Sigmoid colon (tissue), 7 donors: ENCODE results near the gene TBC1D22A. TPM values are rescaled to one million over a fixed set of nuclear protein-coding genes. Genes with fewer than 3 reads are reported as not detected.

Experiments used
- DNase-seq: peaks from one replicate; pipeline ENCODE4 v3.0.0-alpha.2; 2019
- H3K27ac ChIP-seq, 4 donors: fragments of 200-600 bp; sonication (generic); one replicate each; pipeline ENCODE4 v1.5.1; 2016 to 2019; ENCODE audit warnings: mild to moderate bottlenecking in 1 of 4
- H3K27me3 ChIP-seq, 3 donors: fragments of 200-600 bp; sonication (generic); one replicate each; pipeline ENCODE4 v1.5.1; 2019; ENCODE audit warnings: mild to moderate bottlenecking in 1 of 3
- H3K36me3 ChIP-seq, 4 donors: fragments of 200-600 bp; sonication (generic); one replicate each; pipeline ENCODE4 v1.5.1; 2016 to 2019
- H3K4me1 ChIP-seq, 4 donors: fragments of 200-600 bp; sonication (generic); one replicate each; pipeline ENCODE4 v1.5.1; 2017 to 2019
- H3K4me3 ChIP-seq, 4 donors: fragments of 200-600 bp; sonication (generic); one replicate each; pipeline ENCODE4 v1.5.1; 2017 to 2019; ENCODE audit warnings: mild to moderate bottlenecking in 2 of 4, moderate library complexity in 1 of 4
- H3K9me3 ChIP-seq, 4 donors: fragments of 200-600 bp in 3 of 4; sonication (generic) in 3 of 4; one replicate each; pipeline versions ENCODE4 v1.5.1 to v1.6.1; 2013 to 2019
- CTCF ChIP-seq, 4 experiments: fragments of 450-650 bp in 3 of 4; fragments of 200-600 bp in 1 of 4; IDR thresholded peaks; one replicate each; pipeline ENCODE4 v1.5.1; 2016 to 2019; ENCODE audit warnings: antibody characterized with exemption in 4 of 4, mild to moderate bottlenecking in 3 of 4, moderate library complexity in 2 of 4
- EP300 ChIP-seq, 4 donors: sonication (generic); formaldehyde crosslinking; IDR thresholded peaks; one replicate each; pipeline ENCODE4 v1.6.1; 2017; ENCODE audit warnings: antibody characterized with exemption in 4 of 4
- POLR2A ChIP-seq, 2 donors: fragments of 450-650 bp; IDR thresholded peaks; one replicate each; pipeline ENCODE4 v1.6.1; 2016; ENCODE audit warnings: antibody characterized with exemption in 2 of 2, mild to moderate bottlenecking in 2 of 2, moderate library complexity in 2 of 2
- POLR2AphosphoS5 ChIP-seq, 4 donors: sonication (generic); formaldehyde crosslinking; IDR thresholded peaks; one replicate each; pipeline ENCODE4 v1.6.1; 2017; ENCODE audit warnings: antibody characterized with exemption in 4 of 4
- WGBS, 2 donors: extraction: QIAGEN DNeasy Blood & Tissue Kit; methylation state at CpG; one replicate each; pipeline ENCODE4 v1.1.7; 2013; 5-methylcytosine and 5-hydroxymethylcytosine counted together
- intact Hi-C: fragments of 100-400 bp; cut with DNase I; formaldehyde crosslinking; loops from one replicate; pipeline ENCODE4 v1.15.1; 2023
- polyA plus RNA-seq, 3 donors: library from polyadenylated mRNA; stranded (reverse); fragments of 200-250 nt; gene quantifications; one replicate each; pipeline ENCODE4 v1.2.3, GENCODE V29; 2013
- total RNA-seq, 4 donors: library from RNA; depleted of rRNA; stranded (reverse); fragments of >200 nt; gene quantifications; one replicate each; pipeline ENCODE4 v1.1.0, GENCODE V29; 2016
- donor health status: healthy with polysubstance abuse.
- donor health status: Bipolar disorder and iron deficiency.
- donor health status: healthy.

Gene TBC1D22A
- total and polyA plus RNA-seq, 7 donors: 13.6 to 34.6 (median 14.3) TPM

- Histone ChIP-seq H3K4me3 (no peak overlapping the region), H3K4me1 (no peaks in the 10 kb centered on the region), H3K27ac (no peak overlapping the region), H3K36me3 (no peaks in the 10 kb centered on the region), H3K27me3 (no peaks in the 10 kb centered on the region), H3K9me3 (no peaks in the 10 kb centered on the region)
- TF ChIP-seq CTCF (IDR thresholded peaks at IDR 0.05) (no peak), POLR2AphosphoS5 (IDR thresholded peaks at IDR 0.05) (no peak), POLR2A (IDR thresholded peaks at IDR 0.05) (no peak), EP300 (IDR thresholded peaks at IDR 0.05) (no peak)
- 95 to 99% methylated on average over 2 of the region's 2 CpGs for WGBS, 2 donors
- no peak for DNase-seq
- intact Hi-C loops: no loop called here
Observed at GRCh38 chr22:47100019-47100418, 337.6 kb downstream of the TBC1D22A start.

- no peaks in the 10 kb centered on the region for H3K9me3 ChIP-seq
- no peaks in the 10 kb centered on the region for H3K36me3 ChIP-seq
- no peak for DNase-seq
- 95 to 96% methylated on average over 15 of the region's 15 CpGs for WGBS, 2 donors
- no peak overlapping the region for H3K27ac ChIP-seq
- intact Hi-C loops: no loop called here
- H3K27me3 ChIP-seq: no peaks in the 10 kb centered on the region
- TF ChIP-seq POLR2A (IDR thresholded peaks at IDR 0.05) (no peak), EP300 (IDR thresholded peaks at IDR 0.05) (no peak), POLR2AphosphoS5 (IDR thresholded peaks at IDR 0.05) (no peak), CTCF (IDR thresholded peaks at IDR 0.05) (no peak)
- no peaks in the 10 kb centered on the region for H3K4me1 ChIP-seq
- H3K4me3 ChIP-seq: no peak overlapping the region
Observed at GRCh38 chr22:47100646-47101200, 338.3 kb downstream of the TBC1D22A start.

- Histone ChIP-seq H3K9me3 (no peaks in the 10 kb centered on the region), H3K27me3 (no peaks in the 10 kb centered on the region), H3K36me3 (no peaks in the 10 kb centered on the region), H3K27ac (no peak overlapping the region), H3K4me1 (no peaks in the 10 kb centered on the region), H3K4me3 (no peak overlapping the region)
- WGBS, 2 donors: 97% methylated on average over 16 of the region's 16 CpGs
- intact Hi-C loops: no loop called here
- no peak for DNase-seq
- no peak for TF ChIP-seq EP300 (IDR thresholded peaks at IDR 0.05)
- TF ChIP-seq CTCF (IDR thresholded peaks at IDR 0.05): no peak
- no peak for TF ChIP-seq POLR2A (IDR thresholded peaks at IDR 0.05)
- TF ChIP-seq POLR2AphosphoS5 (IDR thresholded peaks at IDR 0.05): no peak
Observed at GRCh38 chr22:47101321-47101885, 339.0 kb downstream of the TBC1D22A start.

- DNase-seq: no peak
- 92 to 94% methylated on average over 12 of the region's 12 CpGs for WGBS, 2 donors
Observed at GRCh38 chr22:47102081-47102480, 339.6 kb downstream of the TBC1D22A start.

More at GRCh38 chr22:47102081-47102480, 339.6 kb downstream of the TBC1D22A start:
- intact Hi-C loops: no loop called here
- Histone ChIP-seq H3K36me3 (no peaks in the 10 kb centered on the region), H3K9me3 (no peaks in the 10 kb centered on the region), H3K4me1 (no peaks in the 10 kb centered on the region), H3K27me3 (no peaks in the 10 kb centered on the region), H3K27ac (no peak overlapping the region), H3K4me3 (no peak overlapping the region)
- no peak for TF ChIP-seq CTCF (IDR thresholded peaks at IDR 0.05)
- TF ChIP-seq POLR2A (IDR thresholded peaks at IDR 0.05): no peak
- no peak for TF ChIP-seq POLR2AphosphoS5 (IDR thresholded peaks at IDR 0.05)
- no peak for TF ChIP-seq EP300 (IDR thresholded peaks at IDR 0.05)
